Spleen (tissue), 7 donors: Measurements from ENCODE around the gene FBLN1.
"Not testable (repeated sequence)": the region's sequence is repeated elsewhere in the genome, so short reads cannot be mapped to it uniquely, and the experiment has no call there.

Source experiments
- CTCF ChIP-seq, 11 experiments: fragments of 200-600 bp in 7 of 11; fragments of 450-650 bp in 4 of 11; sonication (generic) in 4 of 11; IDR thresholded peaks in 8 of 11; conservative IDR thresholded peaks in 3 of 11; 1 replicate in 7 of 11; 2 replicates in 4 of 11; pipeline versions ENCODE4 v1.4.0 to v1.8.0; 2016 to 2021; ENCODE audit warnings: antibody characterized with exemption in 11 of 11, inconsistent platforms in 4 of 11, mild to moderate bottlenecking in 1 of 11
- POLR2A ChIP-seq, 3 donors: fragments of 450-650 bp; IDR thresholded peaks; one replicate each; pipeline ENCODE4 v1.5.1; 2017; ENCODE audit warnings: antibody characterized with exemption in 3 of 3, mild to moderate bottlenecking in 1 of 3
- POLR2AphosphoS5 ChIP-seq, 3 donors: sonication (generic); formaldehyde crosslinking; IDR thresholded peaks; one replicate each; pipeline ENCODE4 v1.5.1; 2017; ENCODE audit warnings: antibody characterized with exemption in 3 of 3
- donor health status: DM: no; HTN: no; CAD: no; lungs with moderate emphysema.
- donor health status: DM: no; HTN: no; CAD: no.
- donor health status: DM: no; HTN: no; CAD: no.

- TF ChIP-seq CTCF (IDR thresholded peaks at IDR 0.05 in 8 of 11, conservative IDR thresholded peaks at IDR 0.05 in 3 of 11); POLR2A (IDR thresholded peaks at IDR 0.05); POLR2AphosphoS5 (IDR thresholded peaks at IDR 0.05): not testable (repeated sequence)
Observed at GRCh38 chr22:45591633-45592213, 89.0 kb downstream of the FBLN1 start.
